ENCODE measurements around the gene EPHB1. TPM values are rescaled to one million over a fixed set of nuclear protein-coding genes. Genes with fewer than 3 reads are reported as not detected.

The EPHB1 gene
- total RNA-seq, 3 donors from 2014 or later: 1.8 to 5.9 (median 3.4) TPM

DNA sequence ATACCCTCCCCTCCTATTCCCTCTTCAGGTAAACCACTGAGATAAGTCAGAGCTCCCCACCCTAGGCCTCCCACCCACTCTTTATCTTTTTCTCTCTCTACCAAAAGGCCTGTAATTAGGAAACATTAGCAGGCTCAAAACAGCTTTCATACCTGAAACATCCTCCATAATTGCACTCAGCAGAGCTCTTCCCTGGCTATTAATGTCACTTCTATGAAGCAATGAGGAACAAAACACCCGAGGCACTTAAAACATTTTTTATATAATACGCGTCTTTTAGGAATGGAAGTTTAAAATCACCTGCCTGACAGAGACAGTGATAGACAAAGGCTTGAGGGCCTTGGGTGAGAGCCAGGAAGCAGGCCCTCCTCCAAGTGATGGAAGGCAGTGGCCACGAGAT is 138.9 kb downstream of the EPHB1 start:
- TF ChIP-seq, protein P1, sequence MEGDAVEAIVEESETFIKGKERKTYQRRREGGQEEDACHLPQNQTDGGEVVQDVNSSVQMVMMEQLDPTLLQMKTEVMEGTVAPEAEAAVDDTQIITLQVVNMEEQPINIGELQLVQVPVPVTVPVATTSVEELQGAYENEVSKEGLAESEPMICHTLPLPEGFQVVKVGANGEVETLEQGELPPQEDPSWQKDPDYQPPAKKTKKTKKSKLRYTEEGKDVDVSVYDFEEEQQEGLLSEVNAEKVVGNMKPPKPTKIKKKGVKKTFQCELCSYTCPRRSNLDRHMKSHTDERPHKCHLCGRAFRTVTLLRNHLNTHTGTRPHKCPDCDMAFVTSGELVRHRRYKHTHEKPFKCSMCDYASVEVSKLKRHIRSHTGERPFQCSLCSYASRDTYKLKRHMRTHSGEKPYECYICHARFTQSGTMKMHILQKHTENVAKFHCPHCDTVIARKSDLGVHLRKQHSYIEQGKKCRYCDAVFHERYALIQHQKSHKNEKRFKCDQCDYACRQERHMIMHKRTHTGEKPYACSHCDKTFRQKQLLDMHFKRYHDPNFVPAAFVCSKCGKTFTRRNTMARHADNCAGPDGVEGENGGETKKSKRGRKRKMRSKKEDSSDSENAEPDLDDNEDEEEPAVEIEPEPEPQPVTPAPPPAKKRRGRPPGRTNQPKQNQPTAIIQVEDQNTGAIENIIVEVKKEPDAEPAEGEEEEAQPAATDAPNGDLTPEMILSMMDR (IDR thresholded peaks at IDR 0.05): no peak
- TF ChIP-seq POLR2A (IDR thresholded peaks at IDR 0.05) (no peak), POLR2AphosphoS5 (IDR thresholded peaks at IDR 0.05) (no peak)
- DNase-seq (ENCODE audit: low spot score in 2 of 2): no peak
- intact Hi-C loops (cut with DNase I; ENCODE audit: low total_unique reads): no loop called here
- Histone ChIP-seq H3K4me1 (no peaks in the 10 kb centered on the region), H3K27me3 (no peaks in the 10 kb centered on the region), H3K27ac (no peak overlapping the region), H3K9me3 (no peaks in the 10 kb centered on the region), H3K4me3 (no peak overlapping the region), H3K36me3 (no peaks in the 10 kb centered on the region)

DNA sequence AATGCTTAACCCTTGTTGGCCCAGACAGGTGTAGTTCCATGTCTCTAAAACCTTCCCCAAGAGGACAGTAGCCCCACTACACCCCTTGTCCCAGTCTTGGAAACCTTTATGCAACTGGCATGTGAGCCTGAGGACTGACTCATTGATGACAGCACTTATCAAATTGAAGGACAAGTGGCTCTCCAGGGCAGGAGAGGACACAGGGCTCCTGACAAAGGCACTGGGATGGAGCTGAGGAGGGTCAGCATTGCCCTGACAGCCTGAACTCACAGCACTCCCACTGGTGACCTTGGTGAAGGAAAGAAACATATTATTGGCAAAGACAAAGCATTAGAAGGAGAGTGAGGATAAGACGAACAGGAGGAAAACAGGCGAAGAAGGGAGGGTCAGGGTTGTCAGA is 139.9 kb downstream of the EPHB1 start:
- intact Hi-C loops (cut with DNase I; ENCODE audit: low total_unique reads): no loop called here
- Histone ChIP-seq H3K27ac (no peak overlapping the region), H3K36me3 (no peaks in the 10 kb centered on the region), H3K27me3 (no peaks in the 10 kb centered on the region), H3K4me1 (no peaks in the 10 kb centered on the region), H3K9me3 (no peaks in the 10 kb centered on the region), H3K4me3 (no peak overlapping the region)
- TF ChIP-seq POLR2A (IDR thresholded peaks at IDR 0.05) (no peak), POLR2AphosphoS5 (IDR thresholded peaks at IDR 0.05) (no peak)
- TF ChIP-seq, protein P1 (IDR thresholded peaks at IDR 0.05): no peak
- no peak for DNase-seq (ENCODE audit: low spot score in 2 of 2)

DNA sequence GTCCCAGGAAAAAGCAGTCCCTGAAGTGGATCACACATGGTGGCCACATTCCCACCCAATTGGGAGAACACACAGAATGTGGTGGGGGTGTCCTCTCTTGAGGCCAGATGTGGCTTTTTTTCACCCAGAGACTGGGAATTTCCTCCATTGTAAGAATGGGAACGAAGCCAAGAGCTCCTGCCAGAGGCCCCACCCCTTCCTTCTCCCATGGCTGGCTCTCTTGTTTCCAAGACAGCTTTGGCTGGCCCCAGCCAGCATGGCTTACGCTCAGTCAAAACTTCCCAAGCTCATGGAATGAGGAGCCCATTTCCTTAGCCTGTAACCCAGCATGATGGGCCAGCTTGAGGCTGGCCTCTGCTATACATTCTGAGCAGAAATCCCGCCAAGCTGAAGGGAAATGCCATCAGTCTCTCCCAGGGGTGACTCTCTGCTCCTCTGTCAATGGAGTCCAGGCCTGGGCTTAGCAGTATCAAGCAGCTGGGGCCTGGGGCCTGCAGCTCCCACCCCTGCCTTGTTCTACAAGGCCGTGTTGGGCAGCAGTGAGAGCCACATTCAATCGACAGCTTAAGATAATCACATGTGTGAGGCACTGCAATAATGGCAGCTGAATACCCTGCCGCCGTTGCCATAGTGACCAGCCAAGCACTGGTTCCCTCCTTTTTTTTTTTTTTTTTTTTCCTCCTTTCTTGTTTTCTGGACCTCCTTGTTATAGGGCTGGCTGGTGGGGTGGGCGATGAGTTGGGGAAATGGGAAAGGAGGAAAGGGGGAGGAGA is 142.4 kb downstream of the EPHB1 start:
- intact Hi-C loops (cut with DNase I; ENCODE audit: low total_unique reads): loop anchor here (1.0 kb wide), 1 partner anchor 26 kb away; no protein-coding TSS in a partner anchor
- DNase-seq (ENCODE audit: low spot score in 2 of 2): no peak
- H3K27me3 ChIP-seq: no peaks in the 10 kb centered on the region

DNA sequence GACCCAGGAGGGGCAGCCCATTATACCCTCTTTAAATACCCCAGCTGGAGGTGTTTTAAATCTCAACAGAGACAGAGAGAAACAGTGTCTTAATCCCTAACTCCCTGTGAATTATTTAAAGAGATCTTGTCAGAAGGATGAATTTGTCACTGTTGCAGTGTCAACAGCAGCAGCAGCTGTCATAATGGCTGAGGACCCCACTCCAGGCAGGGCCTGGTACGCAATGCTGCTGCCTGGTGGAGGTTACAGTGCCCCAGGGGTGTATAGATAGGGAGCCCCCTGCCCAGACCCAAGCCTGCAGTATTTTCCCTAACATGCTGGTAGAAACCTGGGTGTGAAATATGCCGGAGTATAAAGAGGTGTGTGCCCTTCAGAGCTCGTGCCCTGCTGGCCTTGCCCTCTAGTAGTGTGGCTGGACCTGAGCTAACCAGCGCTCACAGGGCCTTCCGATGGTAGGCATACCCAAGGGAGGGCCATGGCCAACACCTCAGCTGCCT is 143.0 kb downstream of the EPHB1 start:
- Histone ChIP-seq H3K9me3 (no peaks in the 10 kb centered on the region), H3K27ac (no peak overlapping the region), H3K36me3 (no peaks in the 10 kb centered on the region), H3K4me1 (no peaks in the 10 kb centered on the region), H3K27me3 (no peaks in the 10 kb centered on the region), H3K4me3 (no peak overlapping the region)
- no peak for TF ChIP-seq POLR2A (IDR thresholded peaks at IDR 0.05)
- TF ChIP-seq POLR2AphosphoS5 (IDR thresholded peaks at IDR 0.05): no peak
- no peak for DNase-seq (ENCODE audit: low spot score in 2 of 2)
- intact Hi-C loops (cut with DNase I; ENCODE audit: low total_unique reads): no loop called here

More for the DNA sequence above, 142.4 kb downstream of the EPHB1 start:
- Histone ChIP-seq H3K4me3 (no peak overlapping the region), H3K4me1 (no peaks in the 10 kb centered on the region), H3K27ac (no peak overlapping the region), H3K36me3 (no peaks in the 10 kb centered on the region), H3K9me3 (no peaks in the 10 kb centered on the region)
- TF ChIP-seq, protein P1 (IDR thresholded peaks at IDR 0.05): no peak
- TF ChIP-seq POLR2AphosphoS5 (IDR thresholded peaks at IDR 0.05) (no peak), POLR2A (IDR thresholded peaks at IDR 0.05) (no peak)

DNA sequence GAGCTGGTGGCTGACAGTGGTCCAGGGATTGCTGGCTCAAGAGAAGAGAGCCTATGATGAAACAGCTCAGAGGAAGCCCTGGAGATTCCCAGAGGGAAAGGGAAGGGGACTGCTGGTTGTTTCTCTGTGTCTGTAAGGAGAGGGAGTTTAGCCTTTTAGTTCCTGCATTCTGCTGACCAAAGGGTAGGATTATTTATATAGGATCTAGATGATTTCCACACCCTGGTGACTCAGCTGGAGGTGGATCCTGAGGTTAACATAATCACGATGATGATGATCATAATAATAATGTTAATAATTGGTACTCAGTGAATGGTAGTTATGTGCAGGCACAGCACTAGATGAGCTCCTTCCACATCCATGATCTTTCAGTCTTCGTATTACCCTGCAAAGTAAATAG is 144.9 kb downstream of the EPHB1 start:
- H3K4me3 ChIP-seq: no peak overlapping the region
- TF ChIP-seq, protein P1 (IDR thresholded peaks at IDR 0.05): no peak
- TF ChIP-seq POLR2AphosphoS5 (IDR thresholded peaks at IDR 0.05) (no peak), POLR2A (IDR thresholded peaks at IDR 0.05) (no peak)
- peaks cover 0 to 7% of the 10 kb centered on the region in 2 donors for H3K9me3 ChIP-seq
- no peak for DNase-seq (ENCODE audit: low spot score in 2 of 2)
- intact Hi-C loops (cut with DNase I; ENCODE audit: low total_unique reads): no loop called here
- no peaks in the 10 kb centered on the region for H3K27me3 ChIP-seq
- H3K4me1 ChIP-seq: no peaks in the 10 kb centered on the region
- no peak overlapping the region for H3K27ac ChIP-seq
- no peaks in the 10 kb centered on the region for H3K36me3 ChIP-seq
